Measurements from ENCODE around the gene IDH1.
"Not testable (repeated sequence)": the region's sequence is repeated elsewhere in the genome, so short reads cannot be mapped to it uniquely, and the experiment has no call there.

IDH1 gene

GRCh38 chr2:208222351-208222750 lies 32.5 kb downstream of the IDH1 start:
- no peak for DNase-seq (ENCODE audit: low read depth in 2 of 2)

GRCh38 chr2:208221873-208222272 lies 33.0 kb downstream of the IDH1 start:
- not testable (repeated sequence) for DNase-seq (ENCODE audit: low read depth in 2 of 2)

DNA sequence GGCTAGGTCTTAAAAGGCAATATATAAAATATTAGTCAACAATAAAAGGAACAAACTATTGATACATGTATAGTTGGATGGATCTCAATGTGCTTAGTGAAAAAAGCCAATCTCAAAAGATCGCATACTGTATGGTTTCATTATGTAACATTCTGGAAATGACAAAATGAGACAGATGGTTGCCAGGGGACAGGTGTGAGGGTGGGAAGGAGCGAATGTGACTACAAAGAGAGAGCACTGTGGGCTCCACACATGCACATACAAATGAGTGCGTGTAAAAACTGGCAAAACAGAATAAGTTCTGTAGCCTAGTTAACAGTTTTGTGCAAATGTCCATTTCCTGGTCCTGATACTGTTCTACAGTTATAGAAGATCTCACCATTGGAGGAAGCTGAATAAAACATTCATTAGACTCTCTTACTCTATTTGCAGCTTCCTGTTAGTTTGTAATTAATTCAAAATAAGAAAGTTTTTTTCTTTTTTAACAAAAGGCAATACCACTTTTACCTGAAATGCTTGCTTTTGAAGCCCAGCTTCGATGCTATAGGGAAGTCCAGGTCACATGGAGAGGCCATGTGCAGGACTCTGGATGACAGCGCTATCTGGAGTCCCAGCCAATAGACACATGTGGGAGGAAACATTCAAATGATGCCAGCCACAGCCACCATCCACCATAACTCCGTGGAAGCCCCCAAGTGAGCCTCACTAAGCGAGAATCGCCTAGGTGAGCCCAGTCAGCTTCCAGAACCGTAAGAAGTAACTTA lies 44.0 kb downstream of the IDH1 start:
- DNase-seq (ENCODE audit: low read depth in 2 of 2), result no peak

DNA sequence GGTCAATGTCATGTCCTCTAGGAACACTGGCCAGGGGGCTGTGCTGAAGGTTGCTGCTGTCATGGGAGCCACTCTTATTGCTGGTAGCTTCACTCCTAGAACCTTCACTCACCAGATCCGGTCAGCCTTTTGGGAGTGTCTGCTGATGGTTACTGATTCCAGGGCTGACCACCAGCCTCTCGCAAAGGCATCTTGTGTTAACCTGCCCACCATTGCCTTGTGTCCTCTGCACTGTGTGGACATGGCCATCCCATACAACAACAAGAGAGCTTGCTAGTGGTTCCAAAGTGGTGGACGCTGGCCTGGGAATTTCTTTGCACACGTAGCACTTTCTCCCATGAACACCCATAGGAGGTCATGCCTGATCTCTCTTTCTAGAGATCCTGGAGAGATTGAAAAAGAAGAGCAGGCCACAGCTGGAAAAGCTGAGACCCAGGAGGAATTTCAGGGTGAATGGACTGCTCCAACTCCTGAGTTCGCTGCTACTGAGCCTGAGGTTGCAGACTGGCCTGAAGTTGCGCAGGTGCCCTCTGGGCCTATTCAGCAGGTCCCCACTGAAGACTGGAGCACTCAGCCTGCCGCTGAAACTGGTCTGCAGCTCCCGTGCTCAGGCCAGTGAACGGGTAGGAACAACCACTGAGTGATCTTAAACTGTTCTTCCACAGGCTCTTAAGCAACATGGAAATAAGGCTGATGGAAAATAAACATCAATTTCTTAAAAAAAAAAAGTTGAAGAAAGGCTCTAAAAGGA lies 46.4 kb downstream of the IDH1 start:
- DNase-seq (ENCODE audit: low read depth in 2 of 2), result no peak

DNA sequence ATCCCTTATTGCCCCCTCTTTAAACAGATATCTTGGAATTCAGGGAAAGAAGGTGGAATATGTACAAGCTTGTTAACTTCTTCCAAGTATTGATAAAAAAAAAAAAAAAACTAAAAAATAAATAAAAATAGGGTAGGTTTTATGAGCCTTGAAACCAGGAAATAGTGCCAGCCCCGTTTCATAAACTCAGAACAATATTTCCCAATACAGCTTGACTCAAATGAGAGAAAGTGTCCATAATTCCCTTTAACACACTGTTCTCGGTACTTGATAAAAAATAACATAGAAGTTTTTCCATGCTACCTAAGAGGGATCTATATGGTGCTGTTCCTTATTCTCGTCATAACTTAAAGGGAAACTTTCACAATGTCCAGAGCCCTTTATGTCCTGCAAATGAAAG lies 47.1 kb downstream of the IDH1 start:
- DNase-seq (ENCODE audit: low read depth in 2 of 2), result no peak

- DNase-seq (ENCODE audit: low read depth in 2 of 2), result no peak
Measured at GRCh38 chr2:208204166-208204565, 50.7 kb downstream of the IDH1 start.

DNA sequence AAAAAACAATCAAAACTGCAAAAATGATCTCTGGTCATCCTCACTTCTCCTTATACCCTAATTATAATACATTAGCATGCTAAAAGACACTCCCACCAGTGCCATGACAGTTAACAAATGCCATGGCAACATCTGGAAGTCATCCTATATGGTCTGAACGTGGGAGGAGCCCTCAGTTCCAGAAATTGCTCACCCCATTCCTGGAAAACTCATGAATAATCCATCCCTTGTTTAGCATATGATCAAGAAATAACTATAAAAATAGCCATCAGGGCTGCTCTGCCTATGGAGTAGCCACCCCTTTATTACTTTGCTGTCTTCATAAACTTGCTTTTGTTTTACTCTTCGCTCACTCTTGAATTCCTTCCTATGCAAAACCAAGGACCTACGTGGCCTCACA lies 59.3 kb downstream of the IDH1 start:
- no peak for DNase-seq (ENCODE audit: low read depth in 2 of 2)

DNA sequence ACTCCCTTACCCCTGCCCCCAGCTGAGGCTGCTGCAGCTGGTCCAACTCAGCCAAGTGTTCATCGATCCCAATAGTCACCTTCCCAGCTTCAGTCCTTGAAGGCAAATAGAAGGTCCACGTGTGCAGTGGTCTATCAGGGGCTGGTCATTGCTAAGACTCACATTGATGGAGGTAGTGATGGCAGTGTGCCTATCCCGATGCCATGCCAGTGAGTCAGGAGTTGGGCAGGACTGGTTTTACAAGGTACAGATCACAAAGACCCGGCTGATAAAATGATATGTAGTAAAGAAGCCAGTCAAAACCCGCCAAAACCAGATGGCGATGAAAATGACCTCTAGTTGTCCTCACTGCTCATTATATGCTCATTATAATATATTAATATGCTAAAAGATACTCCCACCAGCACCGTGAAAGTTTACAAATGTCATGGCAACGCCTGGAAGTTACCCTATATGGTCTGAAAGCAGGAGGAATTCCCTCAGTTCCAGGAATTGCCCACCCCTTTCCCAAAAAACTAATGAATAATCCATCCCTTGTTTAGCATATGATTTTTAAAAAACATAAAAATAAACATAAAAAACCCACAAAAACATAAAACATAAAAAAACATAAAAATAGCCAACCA lies 62.1 kb downstream of the IDH1 start:
- DNase-seq (ENCODE audit: low read depth in 2 of 2), result no peak

DNA sequence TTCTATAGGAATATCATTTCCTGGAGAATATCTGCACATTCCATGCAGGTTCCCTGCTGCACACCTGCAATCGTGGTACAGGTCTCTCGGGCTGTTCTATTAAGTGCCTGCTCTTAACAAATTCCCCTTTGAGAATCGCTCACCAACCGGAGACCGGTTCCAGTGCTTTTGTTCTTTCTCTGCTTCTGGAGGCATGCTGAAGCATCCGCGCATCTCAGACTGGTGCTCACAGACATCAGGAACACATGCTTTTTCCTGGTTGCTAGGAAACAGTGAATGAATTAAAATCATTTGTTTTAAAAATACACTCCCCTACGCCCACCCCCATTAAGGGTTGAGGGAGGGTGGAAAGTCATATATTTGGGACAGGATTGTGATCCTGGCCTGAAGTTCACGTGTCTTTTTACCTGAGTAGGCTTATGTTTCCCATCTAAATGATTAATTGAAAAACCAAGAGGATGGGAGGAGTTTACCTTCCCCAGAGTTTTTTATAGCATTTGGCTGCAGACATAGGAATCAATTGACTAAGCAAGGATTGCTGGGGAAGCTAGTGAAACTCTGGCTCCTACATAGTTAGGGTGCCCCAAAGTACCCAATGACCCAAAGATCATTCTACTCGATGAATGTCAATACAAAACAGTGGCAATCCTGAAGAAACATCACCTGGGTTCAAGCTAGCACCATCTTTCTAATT lies 64.9 kb downstream of the IDH1 start, which contains the start of gene C2orf80:
C2orf80 (minus strand) TSS at position 221 of the 694 bp plus-strand sequence. CDS start 3,044 bp downstream, outside the sequence.
- no peak for DNase-seq (ENCODE audit: low read depth in 2 of 2)

DNA sequence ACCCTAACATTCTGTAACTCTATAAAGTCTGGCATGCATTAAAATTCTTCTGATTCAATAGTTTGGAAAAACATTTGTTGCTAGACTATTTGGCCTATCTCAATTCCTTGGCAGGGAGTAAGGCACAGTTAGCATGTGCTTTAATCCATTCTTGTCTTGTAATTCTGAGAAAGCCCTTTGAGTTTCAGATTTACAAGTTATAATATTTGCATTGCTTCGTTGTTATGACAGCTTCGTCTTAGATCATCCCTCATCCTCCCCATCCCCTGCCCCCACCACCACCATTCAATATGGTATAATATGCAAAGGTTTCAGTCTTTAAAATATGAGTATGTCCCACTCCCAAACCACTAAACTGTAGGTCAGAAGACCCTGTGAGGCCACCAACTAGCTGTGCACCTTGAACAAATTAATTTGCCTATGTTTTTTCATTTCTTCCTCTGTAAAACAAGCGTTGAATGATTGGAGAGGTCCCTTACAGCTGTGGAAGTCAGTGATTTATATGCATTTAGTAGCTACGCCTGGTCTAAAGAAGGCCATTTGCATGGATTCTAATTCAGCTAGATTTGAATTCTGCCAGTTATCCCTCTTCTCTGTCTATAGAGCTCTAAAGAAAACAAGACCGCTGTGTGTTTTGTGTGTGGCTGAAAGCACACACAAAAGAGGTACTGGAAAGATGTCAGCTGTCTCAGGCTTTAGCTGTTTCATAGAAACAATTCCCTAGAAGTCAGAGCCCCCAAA lies 65.6 kb downstream of the IDH1 start:
- no peak for DNase-seq (ENCODE audit: low read depth in 2 of 2)

DNA sequence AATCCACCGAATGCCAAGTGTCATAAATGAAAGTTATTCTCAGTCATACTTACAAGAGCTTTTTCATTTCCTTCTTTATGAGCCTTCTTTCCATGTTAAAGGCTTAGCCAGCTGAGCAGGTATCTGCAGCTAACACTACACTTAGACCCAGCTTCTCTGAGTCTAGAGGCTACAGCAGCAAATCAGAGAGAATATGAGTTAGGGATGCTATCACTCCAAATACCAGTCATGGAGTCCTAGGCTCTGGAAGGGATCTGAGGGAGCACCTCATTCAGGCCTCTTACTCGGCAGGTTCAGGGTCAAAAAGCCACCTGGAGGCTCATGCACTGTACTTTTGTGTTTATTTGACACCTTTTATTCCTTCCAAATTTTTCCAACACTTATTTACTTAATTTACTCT lies 68.0 kb downstream of the IDH1 start:
- DNase-seq (ENCODE audit: low read depth in 2 of 2), result no peak

GRCh38 chr2:208186465-208186864 lies 68.4 kb downstream of the IDH1 start:
- no peak for DNase-seq (ENCODE audit: low read depth in 2 of 2)

Measured in stimulated activated CD8-positive, alpha-beta memory T cell treated with anti-CD3 and anti-CD28 coated beads, Interleukin-15, amount 100 ng/mL, for 4 hours (primary cell).